HG03571 (cell line): ENCODE data around the gene BBIP1.
A peak's percentile ranks its signal among the peaks of the same experiment; 100 is the strongest.

Source experiments
- ATAC-seq: cut with Tn5 transposase; IDR thresholded peaks from one replicate; pipeline ENCODE4 v1.9.1; 2021; ENCODE audit not compliant: unreplicated experiment

The BBIP1 gene

GRCh38 chr10:110918643-110919348, at the start of gene BBIP1:
Gene BBIP1 (minus strand): TSS chr10:110919180. CDS start chr10:110918157, 1,023 bp downstream.
- peak; percentile 57 for ATAC-seq

DNA sequence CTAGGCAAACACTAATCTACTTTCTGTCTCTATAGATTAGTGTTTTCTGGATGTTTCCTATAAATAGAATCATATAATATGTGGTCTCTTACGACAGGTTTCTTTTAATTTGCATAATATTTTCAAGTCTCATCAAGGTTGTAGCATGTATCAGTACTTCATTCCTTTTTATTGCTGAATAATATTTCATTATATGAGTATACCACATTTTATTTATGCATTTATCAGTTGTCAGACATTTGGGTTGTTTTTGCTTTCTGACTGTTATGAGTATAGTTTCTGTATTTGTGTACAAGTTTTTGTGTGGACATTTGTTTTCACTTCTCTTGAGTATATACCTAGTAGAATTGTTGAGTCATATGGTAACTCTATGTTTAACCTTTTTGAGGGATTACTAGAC, 48.7 kb upstream of the BBIP1 start:
- ATAC-seq, result no peak

DNA sequence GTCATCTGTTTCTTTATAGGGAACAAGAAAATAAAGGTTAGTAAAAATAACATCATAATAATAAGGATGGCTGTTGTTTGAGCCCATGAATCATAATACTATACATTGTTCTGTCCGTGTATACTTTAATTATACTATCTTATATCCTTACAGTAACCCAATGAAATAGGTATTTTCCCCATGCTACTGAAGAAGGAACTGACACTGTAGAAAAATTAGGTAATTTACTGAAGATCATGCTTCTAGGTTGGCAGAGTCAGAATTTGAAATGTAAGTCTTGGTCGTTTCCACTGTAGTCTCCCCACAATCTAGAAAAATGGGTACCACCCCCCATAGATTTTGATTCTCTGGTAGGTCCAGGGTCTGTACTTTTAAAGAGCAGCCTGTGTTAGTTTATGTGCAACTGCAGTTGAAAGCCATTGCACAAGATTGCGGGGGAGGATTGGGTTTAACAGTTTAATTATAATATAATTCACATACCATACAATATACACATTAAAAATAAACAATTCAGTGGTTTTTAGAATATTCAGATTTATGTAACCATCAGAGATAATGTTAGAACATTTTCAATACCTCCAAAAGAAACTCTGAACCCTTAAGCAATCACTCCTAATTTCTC, 48.1 kb upstream of the BBIP1 start:
- ATAC-seq, result no peak

GRCh38 chr10:110966146-110966545, 47.2 kb upstream of the BBIP1 start:
- ATAC-seq, result no peak

- no peak for ATAC-seq
Measured at GRCh38 chr10:110965216-110965615, 46.2 kb upstream of the BBIP1 start.

DNA sequence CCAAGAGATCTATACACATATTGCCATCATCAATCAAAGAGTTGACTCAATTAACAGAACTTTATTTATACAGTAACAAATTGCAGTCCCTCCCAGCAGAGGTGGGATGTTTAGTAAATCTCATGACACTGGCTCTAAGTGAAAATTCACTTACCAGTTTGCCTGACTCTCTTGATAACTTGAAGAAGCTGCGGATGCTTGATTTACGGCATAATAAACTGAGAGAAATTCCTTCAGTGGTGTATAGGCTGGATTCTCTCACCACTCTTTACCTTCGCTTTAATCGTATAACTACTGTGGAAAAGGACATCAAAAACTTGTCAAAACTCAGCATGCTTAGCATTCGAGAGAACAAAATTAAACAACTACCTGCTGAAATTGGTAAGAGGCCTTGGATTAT, 45.7 kb upstream of the BBIP1 start:
- no peak for ATAC-seq

GRCh38 chr10:110963162-110963561, 44.2 kb upstream of the BBIP1 start:
- no peak for ATAC-seq

GRCh38 chr10:110962443-110962842, 43.5 kb upstream of the BBIP1 start:
- ATAC-seq, result no peak

GRCh38 chr10:110960333-110960712, 41.3 kb upstream of the BBIP1 start:
- no peak for ATAC-seq

GRCh38 chr10:110959379-110960332, 40.7 kb upstream of the BBIP1 start:
- ATAC-seq, result no peak

DNA sequence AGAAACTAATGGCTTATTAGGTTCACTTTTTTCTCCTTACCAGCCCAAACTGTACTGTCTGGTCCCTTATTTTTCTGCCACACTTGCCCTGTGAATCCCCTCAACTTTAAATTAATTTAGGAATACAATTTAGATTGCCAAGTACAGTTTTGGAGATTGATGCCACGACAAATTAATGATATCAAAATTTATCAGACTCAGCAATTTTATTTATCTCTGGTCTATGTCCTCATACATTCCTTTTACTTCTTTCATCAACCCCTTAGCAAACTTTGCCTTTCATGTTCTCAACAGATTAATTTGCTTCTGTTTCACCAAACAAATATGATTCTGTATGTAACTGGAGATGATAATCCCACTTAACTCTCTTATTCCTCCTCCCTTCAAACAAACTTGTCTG, 38.6 kb upstream of the BBIP1 start:
- ATAC-seq, result no peak

DNA sequence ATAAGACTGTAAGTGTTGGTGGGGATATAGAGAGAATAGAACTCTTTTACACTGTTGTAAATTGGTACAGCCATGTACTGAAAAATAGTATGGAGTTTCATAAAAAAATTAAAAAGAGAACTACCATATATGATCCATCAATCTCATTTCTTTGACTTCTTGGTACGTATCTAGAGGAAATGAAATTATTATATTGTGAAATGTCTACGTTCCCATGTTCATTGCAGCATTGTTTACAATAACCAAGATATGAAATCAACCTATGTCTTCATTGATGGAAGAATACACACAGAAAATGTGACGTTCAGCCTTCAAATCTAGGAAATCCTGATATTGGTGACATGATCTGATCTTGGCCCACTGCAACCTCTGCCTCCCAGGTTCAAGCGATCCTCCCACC, 32.4 kb upstream of the BBIP1 start:
- ATAC-seq, result no peak

- no peak for ATAC-seq
Measured at GRCh38 chr10:110947061-110947595, 28.1 kb upstream of the BBIP1 start.

DNA sequence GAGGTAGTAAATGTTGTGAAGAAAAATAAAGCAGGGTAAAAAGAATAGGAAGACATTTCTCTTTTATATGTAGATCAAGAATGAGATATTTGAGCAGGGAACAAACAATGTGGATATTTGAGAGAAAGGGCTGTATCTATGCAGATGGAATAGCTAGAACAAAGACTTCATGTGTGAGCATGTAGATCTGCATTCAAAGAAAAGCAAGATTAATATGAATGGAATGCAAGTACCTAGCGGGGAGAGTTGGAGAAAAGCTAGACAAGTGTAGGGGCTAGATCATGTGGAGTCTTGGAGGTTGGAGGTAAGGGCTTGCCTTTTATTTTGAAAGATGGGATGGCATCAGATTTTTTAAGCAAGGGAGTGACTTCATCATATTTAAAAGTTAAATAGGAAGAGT, 27.5 kb upstream of the BBIP1 start:
- no peak for ATAC-seq

- ATAC-seq, result no peak
Measured at GRCh38 chr10:110944792-110945396, 25.9 kb upstream of the BBIP1 start.

GRCh38 chr10:110939419-110939818, 20.4 kb upstream of the BBIP1 start:
- ATAC-seq, result no peak

GRCh38 chr10:110936757-110937156, 17.8 kb upstream of the BBIP1 start:
- no peak for ATAC-seq

DNA sequence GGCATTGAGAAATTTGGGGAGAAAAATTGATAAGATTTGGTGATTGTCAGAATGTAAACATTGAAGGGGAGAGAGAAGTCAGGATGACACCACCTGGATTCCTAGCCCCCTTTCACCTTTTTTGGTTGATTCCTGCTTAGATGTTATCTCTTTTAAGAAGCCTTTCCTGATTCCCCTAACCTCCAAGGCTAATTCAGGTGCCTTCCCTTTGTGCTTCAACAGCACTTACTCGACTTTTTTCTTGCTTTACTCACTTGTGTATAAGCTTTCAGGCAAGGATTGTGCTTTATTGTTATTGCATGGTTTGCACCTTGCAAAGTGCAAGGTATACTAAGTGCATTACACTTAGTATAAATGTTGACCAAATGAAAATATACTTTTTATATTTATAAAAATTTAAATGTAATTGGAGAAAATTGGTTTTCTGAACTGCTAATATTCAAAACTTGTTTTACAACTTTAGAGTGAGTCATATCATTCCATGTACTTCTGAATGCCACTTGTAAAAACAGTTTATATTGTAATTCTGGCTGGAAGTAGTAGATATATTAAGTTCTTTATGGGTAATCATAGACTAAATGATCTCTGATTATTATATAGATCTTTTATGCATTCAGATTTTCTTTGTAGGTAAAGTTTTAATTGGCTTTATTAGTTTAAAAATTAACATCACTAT, 13.7 kb upstream of the BBIP1 start:
- ATAC-seq, result no peak

DNA sequence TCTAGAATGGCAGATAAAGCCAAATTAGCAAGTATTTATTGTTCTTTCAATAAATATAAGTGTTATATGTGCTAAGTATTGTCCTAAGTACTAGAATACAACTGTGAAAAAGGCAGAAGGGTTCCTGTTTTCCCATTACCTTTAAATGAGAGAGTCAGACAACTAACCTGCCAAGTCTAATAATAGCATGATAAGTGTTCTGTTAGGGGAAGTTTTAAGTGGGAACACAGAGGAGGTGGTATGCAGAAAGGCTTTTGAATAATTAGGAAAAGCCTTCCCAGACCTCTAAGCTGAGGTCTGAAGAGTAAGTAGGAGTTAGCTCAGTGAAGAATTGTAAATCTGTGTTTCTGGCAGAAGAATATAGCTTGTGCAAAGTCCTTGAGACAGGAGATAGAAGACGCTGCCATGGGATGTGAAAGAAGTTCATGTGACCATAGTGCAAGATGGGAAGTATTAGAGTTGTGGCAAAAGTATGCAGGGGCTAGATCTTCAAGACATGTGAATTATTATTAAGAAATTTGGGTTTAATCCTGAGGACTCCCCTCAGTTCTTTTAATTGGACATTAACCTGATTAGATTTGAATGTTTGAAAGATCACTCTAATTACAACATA, 12.9 kb upstream of the BBIP1 start:
- no peak for ATAC-seq

DNA sequence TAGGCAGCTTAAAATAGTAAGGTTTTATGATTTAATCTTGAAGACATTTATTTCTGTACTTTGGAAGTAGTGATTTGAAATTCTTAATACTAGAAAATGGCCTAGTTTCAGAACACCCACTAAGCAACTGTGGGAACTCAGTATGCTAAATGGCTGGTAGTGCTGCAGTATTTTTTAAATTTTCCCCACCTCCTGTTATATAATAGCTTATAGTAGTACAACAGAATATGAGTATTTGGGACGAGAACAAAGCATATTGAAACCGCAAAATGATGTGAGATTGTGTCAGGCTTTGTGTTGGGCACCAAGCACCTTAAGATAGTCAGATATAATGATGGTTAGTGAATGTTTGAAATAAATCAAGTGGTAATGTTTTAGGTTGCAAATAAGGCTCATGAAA, 8.5 kb upstream of the BBIP1 start:
- no peak for ATAC-seq
